ENCODE measurements around the gene CFAP46. TPM values are rescaled to one million over a fixed set of nuclear protein-coding genes. Genes with fewer than 3 reads are reported as not detected.

Gene CFAP46
- polyA plus RNA-seq, 6 donors from 2014 or later: 0.05 TPM; not detected in 5

- peaks cover 7 to 16% (median 12%) of the 10 kb centered on the region in 7 donors for H3K9me3 Mint-ChIP-seq
- ATAC-seq (ENCODE audit: low read depth in 2 of 2): no peak
- H3K27me3 Mint-ChIP-seq: peaks cover 36 to 49% (median 47%) of the 10 kb centered on the region in 3 donors
- no peaks in the 10 kb centered on the region for H3K4me1 Mint-ChIP-seq
- no peaks in the 10 kb centered on the region for H3K36me3 Mint-ChIP-seq
- H3K27ac Mint-ChIP-seq: no peak overlapping the region
- H3K4me3 Mint-ChIP-seq: no peak overlapping the region
- no peak for DNase-seq
Observed at GRCh38 chr10:132872658-132873057, 69.7 kb downstream of the CFAP46 start.

GRCh38 chr10:132870426-132870825 lies 71.9 kb downstream of the CFAP46 start:
- H3K4me1 Mint-ChIP-seq: peaks cover 0 to under 1% (median 0%) of the 10 kb centered on the region in 3 donors

GRCh38 chr10:132869621-132870020 lies 72.7 kb downstream of the CFAP46 start:
- peaks cover 26 to 49% (median 29%) of the 10 kb centered on the region in 3 donors for H3K27me3 Mint-ChIP-seq
- DNase-seq (no peak), ATAC-seq (ENCODE audit: low read depth in 2 of 2) (no peak)
- H3K9me3 Mint-ChIP-seq: peaks cover 0 to 16% (median 7%) of the 10 kb centered on the region in 7 donors
- H3K27ac Mint-ChIP-seq: no peak overlapping the region
- H3K4me3 Mint-ChIP-seq: no peak overlapping the region
- H3K36me3 Mint-ChIP-seq: no peaks in the 10 kb centered on the region
- peaks cover 0 to 8% (median 0%) of the 10 kb centered on the region in 3 donors for H3K4me1 Mint-ChIP-seq

More at GRCh38 chr10:132870426-132870825, 71.9 kb downstream of the CFAP46 start:
- Mint-ChIP-seq H3K9me3 (peaks cover 3 to 16% (median 11%) of the 10 kb centered on the region in 7 donors), H3K36me3 (no peaks in the 10 kb centered on the region), H3K27ac (no peak overlapping the region), H3K4me3 (no peak overlapping the region), H3K27me3 (peaks cover 27 to 42% (median 34%) of the 10 kb centered on the region in 3 donors)
- DNase-seq (no peak), ATAC-seq (ENCODE audit: low read depth in 2 of 2) (no peak)

- peaks cover 0 to 10% (median 1%) of the 10 kb centered on the region in 3 donors for H3K4me1 Mint-ChIP-seq
- ATAC-seq (ENCODE audit: low read depth in 2 of 2): no peak
- H3K4me3 Mint-ChIP-seq: no peak overlapping the region
- no peak for DNase-seq
- no peaks in the 10 kb centered on the region for H3K36me3 Mint-ChIP-seq
- peaks cover 29 to 54% (median 30%) of the 10 kb centered on the region in 3 donors for H3K27me3 Mint-ChIP-seq
- no peak overlapping the region for H3K27ac Mint-ChIP-seq
- peaks cover 0 to 16% (median 7%) of the 10 kb centered on the region in 7 donors for H3K9me3 Mint-ChIP-seq
Observed at GRCh38 chr10:132868995-132869394, 73.4 kb downstream of the CFAP46 start.

GRCh38 chr10:132867801-132868644 lies 74.3 kb downstream of the CFAP46 start:
- Mint-ChIP-seq H3K4me3 (no peak overlapping the region), H3K36me3 (no peaks in the 10 kb centered on the region), H3K4me1 (peaks cover 0 to 10% (median 6%) of the 10 kb centered on the region in 3 donors), H3K9me3 (peaks cover 0 to 16% (median 7%) of the 10 kb centered on the region in 7 donors), H3K27ac (no peak overlapping the region), H3K27me3 (peaks cover 31 to 54% (median 39%) of the 10 kb centered on the region in 3 donors)
- DNase-seq (no peak), ATAC-seq (ENCODE audit: low read depth in 2 of 2) (no peak)

GRCh38 chr10:132866601-132867381 lies 75.6 kb downstream of the CFAP46 start:
- no peaks in the 10 kb centered on the region for H3K36me3 Mint-ChIP-seq
- no peak overlapping the region for H3K4me3 Mint-ChIP-seq
- DNase-seq (no peak), ATAC-seq (ENCODE audit: low read depth in 2 of 2) (no peak)
- H3K27ac Mint-ChIP-seq: no peak overlapping the region
- peaks cover 0 to 16% (median 7%) of the 10 kb centered on the region in 7 donors for H3K9me3 Mint-ChIP-seq
- H3K27me3 Mint-ChIP-seq: peaks cover 28 to 56% (median 40%) of the 10 kb centered on the region in 3 donors
- H3K4me1 Mint-ChIP-seq: peaks cover 0 to 10% (median 9%) of the 10 kb centered on the region in 3 donors

GRCh38 chr10:132865851-132866600 lies 76.3 kb downstream of the CFAP46 start:
- ATAC-seq (ENCODE audit: low read depth in 2 of 2) (no peak), DNase-seq (no peak)
- no peaks in the 10 kb centered on the region for H3K36me3 Mint-ChIP-seq
- H3K9me3 Mint-ChIP-seq: peaks cover 0 to 10% (median 5%) of the 10 kb centered on the region in 7 donors
- peaks cover 0 to 10% (median 9%) of the 10 kb centered on the region in 3 donors for H3K4me1 Mint-ChIP-seq
- no peak overlapping the region for H3K27ac Mint-ChIP-seq
- H3K4me3 Mint-ChIP-seq: peak overlapping the region in 1 of 8 donors; percentile 62
- H3K27me3 Mint-ChIP-seq: peaks cover 21 to 58% (median 36%) of the 10 kb centered on the region in 3 donors

GRCh38 chr10:132865171-132865631 lies 77.2 kb downstream of the CFAP46 start:
- Mint-ChIP-seq H3K4me3 (no peak overlapping the region), H3K9me3 (peaks cover 0 to 4% (median 3%) of the 10 kb centered on the region in 7 donors), H3K27ac (no peak overlapping the region), H3K27me3 (peaks cover 18 to 63% (median 44%) of the 10 kb centered on the region in 3 donors), H3K36me3 (no peaks in the 10 kb centered on the region), H3K4me1 (peaks cover 0 to 11% (median 10%) of the 10 kb centered on the region in 3 donors)
- ATAC-seq (ENCODE audit: low read depth in 2 of 2) (no peak), DNase-seq (no peak)

- no peak overlapping the region for H3K27ac Mint-ChIP-seq
- no peak for ATAC-seq (ENCODE audit: low read depth in 2 of 2)
- peaks cover 0 to 11% (median 10%) of the 10 kb centered on the region in 3 donors for H3K4me1 Mint-ChIP-seq
- H3K27me3 Mint-ChIP-seq: peaks cover 8 to 56% (median 41%) of the 10 kb centered on the region in 3 donors
- peak overlapping the region in 1 of 8 donors; percentile 59 for H3K4me3 Mint-ChIP-seq
- no peaks in the 10 kb centered on the region for H3K36me3 Mint-ChIP-seq
- DNase-seq: no peak
- peaks cover 0 to under 1% (median 0%) of the 10 kb centered on the region in 7 donors for H3K9me3 Mint-ChIP-seq
Observed at GRCh38 chr10:132862485-132863420, 79.6 kb downstream of the CFAP46 start.

- Mint-ChIP-seq H3K27ac (no peak overlapping the region), H3K27me3 (peaks cover 13 to 58% (median 39%) of the 10 kb centered on the region in 3 donors), H3K9me3 (peaks cover 0 to 8% (median 2%) of the 10 kb centered on the region in 7 donors), H3K4me3 (no peak overlapping the region), H3K4me1 (peaks cover 0 to 11% (median 10%) of the 10 kb centered on the region in 3 donors), H3K36me3 (peaks cover 0 to 6% of the 10 kb centered on the region in 2 donors)
- ATAC-seq (ENCODE audit: low read depth in 2 of 2) (no peak), DNase-seq (no peak)
Observed at GRCh38 chr10:132861884-132862461, 80.4 kb downstream of the CFAP46 start.

- Mint-ChIP-seq H3K27me3 (peaks cover 18 to 58% (median 45%) of the 10 kb centered on the region in 3 donors), H3K4me1 (peaks cover 0 to 11% (median 10%) of the 10 kb centered on the region in 3 donors), H3K36me3 (peaks cover 6 to 13% of the 10 kb centered on the region in 2 donors), H3K9me3 (peaks cover 2 to 16% (median 7%) of the 10 kb centered on the region in 7 donors), H3K4me3 (no peak overlapping the region), H3K27ac (peak overlapping the region in 1 of 6 donors; percentile 81)
- ATAC-seq (ENCODE audit: low read depth in 2 of 2) (no peak), DNase-seq (no peak)
Observed at GRCh38 chr10:132861116-132861691, 81.2 kb downstream of the CFAP46 start.

All from naive B cell (primary cell).